Measurements from ENCODE around the gene ZNF598.
"Not testable (repeated sequence)": the region's sequence is repeated elsewhere in the genome, so short reads cannot be mapped to it uniquely, and the experiment has no call there.

Gene ZNF598

DNA sequence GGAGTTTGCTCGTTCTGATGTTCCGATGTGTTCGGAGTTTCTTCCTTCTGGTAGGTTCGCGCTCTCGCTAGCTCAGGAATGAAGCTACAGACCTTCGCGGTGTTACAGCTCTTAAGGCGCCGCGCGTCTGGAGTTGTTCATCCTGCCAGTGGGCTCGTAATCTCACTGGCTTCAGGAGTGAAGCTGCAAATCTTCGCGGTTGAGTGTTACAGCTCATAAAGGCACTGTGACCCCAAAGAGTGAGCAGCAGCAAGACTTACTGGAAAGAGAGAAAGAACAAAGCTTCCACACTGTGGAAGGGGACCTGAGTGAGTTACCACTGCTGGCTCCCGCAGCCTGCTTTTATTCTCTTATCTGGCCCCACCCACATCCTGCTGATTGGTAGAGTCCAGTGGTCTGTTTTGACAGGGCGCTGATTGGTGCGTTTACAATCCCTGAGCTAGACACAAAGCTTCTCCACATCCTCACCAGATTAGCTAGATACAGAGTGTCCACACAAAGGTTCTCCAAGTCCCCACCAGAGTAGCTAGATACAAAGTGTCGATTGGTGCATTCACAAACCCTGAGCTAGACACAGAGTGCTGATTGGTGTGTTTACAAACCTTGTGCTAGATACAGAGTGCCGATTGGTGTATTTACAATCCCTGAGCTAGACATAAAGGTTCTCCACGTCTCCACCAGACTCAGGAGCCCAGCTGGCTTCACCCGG lies 52.0 kb downstream of the ZNF598 start:
- not testable (repeated sequence) for DNase-seq

DNA sequence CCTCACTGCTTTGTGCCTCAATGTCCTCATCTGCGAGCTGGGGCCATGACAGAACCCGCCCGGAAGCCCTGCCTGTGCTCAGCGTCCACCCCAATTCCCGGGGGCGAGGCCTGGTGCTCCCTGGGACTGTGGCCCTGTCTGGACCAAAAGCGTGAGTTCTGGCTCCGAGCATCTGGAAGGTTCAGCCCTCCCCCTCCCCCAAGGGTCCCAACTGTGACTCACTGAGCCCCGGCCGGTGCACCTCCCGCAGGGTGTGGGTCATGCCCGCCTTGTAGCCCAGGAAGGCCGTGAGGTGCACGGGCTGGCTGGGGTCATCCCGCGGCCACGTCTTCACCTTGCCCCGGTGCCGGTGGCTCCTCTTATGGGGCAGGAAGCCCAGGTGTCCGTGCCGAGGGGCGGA lies 55.9 kb downstream of the ZNF598 start:
- DNase-seq = no peak

DNA sequence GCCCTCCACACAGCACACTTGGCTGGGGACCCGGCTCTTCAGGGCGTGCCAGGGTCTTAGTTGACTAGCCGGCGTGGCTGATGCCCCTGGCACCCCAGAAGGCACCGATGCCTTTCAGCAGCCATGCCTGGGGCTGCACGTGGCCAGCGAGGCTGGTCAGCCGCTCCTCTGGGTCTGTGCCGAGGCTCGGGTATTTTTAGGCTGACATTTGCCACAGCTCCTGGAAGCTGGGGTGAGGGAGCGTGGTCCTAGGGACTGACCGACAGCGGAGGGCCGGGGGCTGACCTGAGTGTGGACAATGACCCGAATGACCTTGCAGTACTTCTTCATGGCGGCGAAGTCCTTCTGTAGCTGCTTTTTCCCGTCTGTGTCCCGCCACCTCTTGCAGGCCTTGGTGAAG lies 59.1 kb downstream of the ZNF598 start:
- DNase-seq = no peak

DNA sequence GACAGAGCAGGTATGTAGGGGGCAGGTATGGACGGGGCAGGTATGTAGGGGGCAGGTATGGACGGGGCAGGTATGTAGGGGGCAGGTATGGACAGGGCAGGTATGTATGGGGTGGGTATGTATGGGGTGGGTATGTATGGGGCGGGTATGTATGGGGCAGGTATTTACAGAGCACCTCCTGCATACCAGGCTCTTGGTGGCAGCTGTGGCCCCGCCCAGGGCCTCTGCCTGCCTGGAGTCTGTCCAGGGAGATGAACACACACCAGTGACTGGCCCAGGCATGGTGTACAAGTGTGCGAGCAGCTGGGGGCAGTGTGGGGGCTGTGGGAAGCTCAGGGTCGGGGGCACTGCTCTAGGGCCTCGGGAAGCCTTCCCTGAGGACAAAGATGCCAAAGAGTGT lies 59.6 kb downstream of the ZNF598 start:
- DNase-seq = no peak

DNA sequence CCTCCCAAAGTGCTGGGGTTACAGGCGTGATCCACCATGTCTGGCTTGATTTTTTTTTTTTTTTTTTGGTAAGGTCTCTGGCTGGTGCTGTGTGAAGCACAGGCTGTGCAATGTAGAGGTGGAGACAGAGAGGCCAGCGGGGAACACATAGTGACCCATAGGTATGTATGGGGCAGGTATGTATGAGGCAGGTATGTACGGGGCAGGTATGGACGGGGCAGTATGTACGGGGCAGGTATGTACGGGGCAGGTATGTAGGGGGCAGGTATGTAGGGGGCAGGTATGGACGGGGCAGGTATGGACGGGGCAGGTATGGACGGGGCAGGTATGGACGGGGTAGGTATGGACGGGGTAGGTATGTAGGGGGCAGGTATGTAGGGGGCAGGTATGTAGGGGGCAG lies 60.1 kb downstream of the ZNF598 start:
- no peak for DNase-seq

All from activated CD8-positive, alpha-beta memory T cell treated with anti-CD3 and anti-CD28 coated beads, Interleukin-2, amount 50 U/mL, for 48 hours (primary cell).